GM21360 (cell line): ENCODE data around the gene NRXN3.

Experiments used
- ATAC-seq: cut with Tn5 transposase; IDR thresholded peaks from one replicate; pipeline ENCODE4 v1.9.1; 2021; ENCODE audit warnings: mild to moderate bottlenecking, moderate library complexity; ENCODE audit not compliant: unreplicated experiment

The NRXN3 gene

DNA sequence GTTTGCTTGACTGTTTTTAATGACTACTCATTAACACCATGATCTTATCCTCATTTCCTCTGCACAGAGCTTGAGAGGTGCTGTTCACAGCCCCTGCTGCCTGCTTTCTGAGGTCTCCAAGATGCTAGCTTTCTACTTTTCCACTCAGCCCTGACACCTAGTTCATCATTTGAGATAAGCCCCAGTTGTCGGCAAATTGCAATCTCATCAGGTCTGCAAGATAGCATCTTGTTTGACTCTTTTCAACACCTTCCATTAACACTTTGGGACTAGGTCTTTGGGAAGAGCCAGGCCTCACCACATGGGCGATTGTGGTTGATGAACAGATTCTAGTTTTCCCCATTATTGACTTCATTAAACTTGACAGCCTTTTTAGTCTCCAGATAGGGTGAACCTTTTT is 1136.4 kb downstream of the NRXN3 start:
- no peak for ATAC-seq

DNA sequence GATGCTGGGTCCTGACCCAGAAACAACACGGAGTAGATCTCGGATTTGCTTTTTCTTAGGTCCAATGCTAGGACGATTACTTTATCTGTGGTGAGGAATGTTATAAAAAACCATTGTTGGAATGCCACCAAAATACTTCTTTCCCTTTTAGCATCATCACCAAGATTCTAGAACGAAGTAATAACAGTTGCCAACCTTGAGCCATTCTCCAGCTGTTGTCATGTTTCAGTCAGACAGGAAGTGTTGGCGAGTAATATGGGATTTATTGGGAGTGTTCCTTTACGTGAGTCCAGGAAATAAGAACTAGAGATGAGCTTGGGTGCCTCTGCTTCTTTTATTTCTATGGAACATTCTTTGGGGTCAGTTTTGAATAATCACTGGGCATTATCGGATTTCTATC is 1148.2 kb downstream of the NRXN3 start:
- no peak for ATAC-seq

DNA sequence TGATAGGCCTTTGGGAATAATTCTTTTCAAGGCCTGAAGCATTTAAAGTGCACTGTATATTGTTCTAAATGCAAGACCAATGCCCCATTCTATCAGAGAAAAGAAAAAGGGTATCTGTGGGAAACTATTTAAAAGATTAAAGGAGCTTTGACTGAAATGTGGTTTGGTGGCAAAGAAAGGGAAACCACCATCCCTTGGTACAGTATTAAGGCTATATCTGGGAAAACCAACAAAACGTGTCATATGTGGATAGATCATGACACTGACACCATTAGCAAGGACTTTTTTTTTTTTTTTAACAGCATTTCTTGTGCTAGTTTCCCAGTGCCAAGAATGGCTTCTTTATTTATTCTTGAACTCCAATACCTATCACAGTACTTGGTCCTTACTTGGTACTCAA is 1150.4 kb downstream of the NRXN3 start:
- ATAC-seq: no peak

DNA sequence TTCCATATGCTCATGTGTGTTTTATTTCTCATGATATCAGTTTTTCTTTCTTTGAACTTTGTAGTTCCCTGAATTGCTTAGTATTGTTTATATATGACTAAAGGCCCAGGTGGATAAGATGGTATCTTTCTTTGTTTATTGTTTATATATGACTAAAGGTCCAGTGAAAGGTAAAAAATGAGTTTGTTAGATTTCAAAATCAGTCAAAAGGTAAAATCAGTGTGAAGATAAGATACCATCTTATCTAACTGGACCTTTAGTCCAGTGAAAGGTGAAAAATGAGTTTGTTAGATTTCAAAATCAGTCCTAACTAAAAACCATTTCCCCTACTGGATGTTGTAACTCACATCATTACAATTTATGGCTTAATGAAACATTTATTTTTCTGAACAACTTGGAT is 1150.9 kb downstream of the NRXN3 start:
- ATAC-seq: no peak

DNA sequence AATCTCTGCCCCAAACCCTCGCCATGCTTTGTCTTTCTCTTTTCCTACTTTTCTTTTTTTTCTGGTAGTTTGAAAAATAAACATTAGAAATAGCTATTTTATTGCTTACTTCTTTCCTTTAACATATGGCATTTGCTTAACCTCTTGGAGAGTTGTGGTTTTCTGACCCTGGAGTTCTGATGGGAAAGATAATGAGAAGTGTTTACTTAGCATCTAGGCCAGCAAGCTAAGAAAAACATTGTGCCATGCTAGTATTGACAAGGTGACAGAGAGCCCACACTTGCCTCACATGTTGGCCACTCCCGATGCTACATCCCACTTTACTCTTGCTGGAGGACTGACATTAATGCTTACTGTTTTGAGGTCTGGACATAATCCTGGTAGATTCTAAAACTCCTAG is 1154.9 kb downstream of the NRXN3 start:
- no peak for ATAC-seq

DNA sequence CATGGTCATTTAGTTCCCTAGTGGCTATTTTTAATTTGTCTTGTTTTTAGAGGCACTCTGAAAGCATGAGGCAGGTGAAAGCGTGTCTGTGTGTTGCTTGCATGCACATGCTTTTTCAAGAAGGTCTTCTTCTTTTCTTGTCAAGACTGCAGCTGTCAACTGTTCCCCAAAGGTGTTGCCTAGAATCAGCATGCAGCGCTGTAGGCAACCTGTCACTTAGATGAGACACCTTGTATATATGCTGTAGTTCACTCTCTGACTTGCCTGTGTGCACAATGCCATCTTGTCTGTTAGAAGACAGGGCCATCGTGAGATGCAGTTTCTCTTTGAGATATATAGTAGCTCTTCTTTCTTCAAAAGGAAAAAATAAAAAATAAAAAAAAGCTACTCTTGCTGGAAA is 1155.4 kb downstream of the NRXN3 start:
- ATAC-seq: no peak

DNA sequence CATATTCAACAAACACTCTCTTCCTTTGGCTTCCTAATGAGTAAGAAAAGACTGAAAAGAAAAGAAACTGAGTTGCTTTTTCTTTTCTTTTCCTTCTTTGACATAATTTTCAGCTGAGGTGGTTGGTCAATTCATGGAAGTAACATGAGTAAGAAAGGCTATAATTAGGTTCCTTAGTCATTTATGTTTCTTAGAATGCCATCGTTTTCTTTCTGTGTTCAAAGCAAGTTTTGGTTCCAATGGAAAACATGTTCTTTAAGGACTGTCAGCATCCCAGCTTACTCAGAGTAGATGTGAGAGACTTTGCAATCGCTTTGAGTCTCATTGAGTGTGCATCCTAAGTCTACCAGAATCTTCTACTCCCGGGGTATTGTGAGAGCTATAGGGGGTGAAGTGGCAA is 1158.7 kb downstream of the NRXN3 start:
- ATAC-seq: no peak

DNA sequence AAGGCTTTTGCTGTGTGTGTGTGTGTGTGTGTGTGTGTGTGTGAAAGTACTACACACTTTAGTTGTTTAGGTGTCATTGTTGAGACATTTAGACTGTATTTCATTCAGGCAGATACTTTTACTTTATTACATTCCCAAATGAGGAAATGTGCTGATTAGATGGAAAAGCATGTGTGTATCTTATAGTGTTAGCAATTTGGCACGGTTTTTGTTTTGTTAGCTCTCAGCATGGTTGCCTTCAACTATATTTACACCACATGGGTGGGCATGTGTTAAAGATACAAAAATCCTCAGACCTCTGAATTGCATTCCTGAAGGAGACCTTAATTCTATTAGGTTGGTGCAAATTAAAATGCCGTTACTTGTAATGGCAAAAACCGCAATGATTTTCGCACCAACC is 1161.7 kb downstream of the NRXN3 start:
- ATAC-seq: no peak

DNA sequence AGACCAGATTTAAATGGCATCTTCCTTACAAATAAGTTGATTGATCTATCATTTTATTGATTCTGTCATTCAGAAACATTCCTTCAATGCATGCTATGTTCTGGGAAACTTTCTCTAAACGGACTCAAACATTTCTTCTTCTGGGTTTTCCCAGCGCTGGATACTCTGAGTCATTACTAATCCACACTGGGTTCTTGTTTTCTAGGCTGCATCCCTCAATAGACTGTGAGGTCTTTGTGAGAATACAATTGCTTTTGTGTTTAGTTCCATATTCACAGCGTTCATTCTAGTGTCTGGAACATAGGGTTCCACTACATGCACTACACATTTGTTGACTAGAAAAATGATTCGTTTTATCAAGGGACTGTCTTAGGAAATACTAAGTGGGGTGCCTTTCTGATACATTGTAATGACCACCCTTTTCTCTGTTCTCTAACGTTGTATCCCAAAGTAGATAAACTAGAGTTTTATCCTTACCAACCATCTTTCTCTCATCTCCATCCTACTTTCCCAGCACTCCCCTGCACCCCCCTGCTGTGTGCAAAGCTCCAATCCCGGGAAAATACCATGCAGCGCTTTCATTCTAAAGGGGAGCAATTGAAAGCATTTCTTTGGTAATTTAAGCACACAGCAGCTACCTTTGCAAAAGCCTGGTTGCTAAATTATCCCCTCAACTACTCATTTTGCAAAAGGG is 1162.5 kb downstream of the NRXN3 start:
- no peak for ATAC-seq

DNA sequence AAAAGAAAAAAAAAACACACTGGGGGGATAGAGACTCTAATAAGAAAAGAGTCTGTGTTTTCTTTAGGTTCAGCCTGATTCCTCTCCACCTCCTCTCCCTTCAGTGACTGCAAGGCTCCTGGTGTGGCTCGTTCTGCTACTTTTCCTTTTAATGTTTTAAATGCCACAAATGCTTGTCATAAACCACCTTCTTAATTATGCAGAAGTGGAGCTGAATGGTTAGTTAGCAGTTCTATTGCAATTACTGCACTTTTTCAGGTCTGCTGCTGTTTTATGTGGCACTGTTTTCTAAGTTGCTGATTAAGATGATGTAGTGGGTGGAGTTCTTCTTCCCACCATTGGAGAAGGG is 1163.0 kb downstream of the NRXN3 start:
- no peak for ATAC-seq

DNA sequence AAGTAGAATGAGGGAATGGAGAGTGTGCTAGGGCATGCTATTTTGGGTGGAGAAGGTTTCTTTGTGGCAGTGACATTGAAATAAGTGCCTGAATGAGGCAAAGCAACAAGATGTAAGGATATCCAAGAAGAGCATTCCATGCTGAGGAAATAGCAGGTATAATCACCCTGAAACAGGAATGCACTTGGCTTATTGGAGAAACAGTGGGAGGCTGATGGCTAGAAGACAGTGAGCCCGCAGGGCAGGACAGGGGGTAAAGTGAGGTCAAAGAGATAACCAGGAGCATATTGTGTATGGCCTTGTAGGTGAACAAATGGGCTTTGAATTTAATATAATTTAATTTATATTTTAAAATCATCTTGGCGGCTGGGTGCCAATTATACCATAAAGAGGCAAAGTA is 1164.1 kb downstream of the NRXN3 start:
- no peak for ATAC-seq

DNA sequence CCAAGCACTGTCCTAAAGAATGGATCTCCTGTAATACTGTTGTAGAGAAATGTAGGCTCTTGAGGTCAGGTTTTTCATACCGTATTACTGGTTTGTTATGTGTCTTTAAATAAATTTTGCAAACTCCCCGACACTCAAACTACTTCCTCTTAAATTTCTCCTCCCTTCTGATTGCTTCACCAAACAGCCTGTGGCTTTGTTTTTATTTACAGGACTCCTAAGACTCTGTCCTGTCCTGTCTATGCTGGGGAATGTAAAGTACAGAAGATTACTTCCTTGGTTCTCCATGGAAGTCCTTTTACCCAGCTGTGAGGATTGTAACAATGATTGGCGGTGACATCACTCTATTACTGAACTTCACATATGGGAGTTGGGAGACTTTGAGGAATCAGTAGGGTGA is 1167.6 kb downstream of the NRXN3 start:
- ATAC-seq: no peak

DNA sequence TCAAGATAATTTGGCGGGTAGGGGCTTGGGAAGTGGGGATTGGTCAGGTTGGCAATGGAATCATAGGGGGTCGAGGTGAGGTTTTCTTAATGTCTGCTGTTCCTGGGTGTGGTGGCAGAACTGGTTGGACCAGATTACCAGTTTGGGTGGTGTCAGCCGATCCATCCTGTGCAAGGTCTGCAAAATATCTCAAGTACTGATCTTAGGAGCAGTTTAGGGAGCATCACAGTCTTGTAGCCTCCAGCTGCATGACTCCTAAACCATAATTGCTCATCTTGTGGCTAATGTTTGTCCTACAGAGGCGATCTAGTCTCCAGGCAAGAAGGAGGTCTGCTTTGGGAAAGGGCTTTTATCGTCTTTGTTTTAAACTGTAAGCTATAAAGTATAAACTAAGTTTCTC is 1172.8 kb downstream of the NRXN3 start:
- ATAC-seq: no peak

DNA sequence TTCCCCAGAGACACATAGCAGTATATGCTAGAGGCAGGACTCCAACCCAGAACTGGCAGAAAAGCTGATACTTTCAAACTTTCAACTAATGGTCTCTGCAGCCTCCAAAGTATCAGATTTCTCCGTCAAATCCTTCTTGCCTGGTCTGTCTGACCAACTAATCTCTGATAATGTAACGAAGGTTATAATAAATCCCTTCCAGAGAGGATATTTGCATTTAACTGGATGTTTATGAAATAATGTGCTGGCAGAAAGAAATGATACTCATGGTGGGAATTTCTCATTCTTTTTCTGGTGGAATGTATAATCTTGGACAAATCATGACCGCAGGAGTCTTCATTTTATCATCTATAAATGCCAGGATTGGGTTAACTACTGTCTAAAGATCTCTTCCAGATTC is 1180.8 kb downstream of the NRXN3 start:
- ATAC-seq: no peak

DNA sequence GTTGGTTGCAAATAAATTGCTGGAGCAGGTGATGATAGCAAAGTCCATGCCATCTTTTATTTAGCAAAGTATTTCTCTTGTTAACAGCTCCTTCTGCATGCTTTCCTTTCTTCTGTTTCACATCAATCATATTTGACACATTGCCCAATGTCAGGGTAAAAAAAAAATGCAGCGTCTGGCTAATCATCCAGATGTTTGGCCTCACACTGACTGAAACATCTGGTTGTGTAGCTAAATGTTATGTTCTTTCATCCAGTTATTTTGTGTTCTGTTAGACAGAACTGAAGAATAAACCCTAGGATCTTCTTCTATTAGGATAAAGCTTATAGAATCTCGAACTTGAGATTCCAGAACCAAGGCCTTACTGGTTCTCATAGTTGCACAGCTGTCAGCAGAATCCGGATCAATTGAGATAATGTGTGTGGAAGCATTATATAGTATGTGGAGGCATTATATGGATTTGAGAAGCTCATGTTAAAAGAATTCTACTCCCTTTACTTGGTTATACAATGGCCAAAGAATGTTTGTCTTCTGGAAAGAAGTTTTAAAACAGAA is 1182.0 kb downstream of the NRXN3 start:
- ATAC-seq: no peak

DNA sequence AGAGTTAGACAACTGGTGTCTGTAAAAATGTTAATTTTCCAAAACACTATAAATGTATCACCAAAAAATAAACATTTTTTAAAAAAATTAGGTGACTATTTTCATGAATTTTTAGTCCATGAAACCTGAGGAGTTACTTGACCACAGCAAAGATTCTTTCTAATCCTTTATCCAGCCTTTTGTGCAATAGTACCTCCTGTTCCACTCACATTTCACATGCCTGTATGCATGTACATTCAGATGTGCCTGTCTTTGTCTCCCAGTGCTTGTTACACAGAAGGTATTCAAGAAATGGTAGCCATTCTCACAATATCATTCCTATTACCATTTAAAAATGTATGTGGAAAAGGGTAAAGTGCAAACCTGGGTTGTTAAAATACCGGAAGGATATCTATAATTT is 1184.2 kb downstream of the NRXN3 start:
- no peak for ATAC-seq

DNA sequence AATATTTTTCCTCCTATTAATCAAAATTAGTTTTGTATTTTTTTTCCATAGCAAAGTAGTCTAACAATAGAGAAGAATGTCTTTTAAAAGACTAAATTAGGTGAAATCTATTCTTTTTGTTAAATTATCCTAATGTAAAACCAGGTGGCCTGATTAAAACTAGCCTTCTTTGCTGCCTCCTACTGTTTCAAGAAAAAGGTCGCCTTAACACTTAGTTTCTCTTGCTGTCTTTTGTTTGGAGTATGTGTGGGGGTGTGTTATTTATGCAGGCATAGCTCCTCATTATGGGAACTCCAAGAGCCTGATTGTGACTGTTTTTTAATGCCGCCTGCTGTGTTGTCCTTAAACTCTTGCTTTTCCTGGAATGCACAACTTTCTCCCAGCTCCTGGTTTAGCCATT is 1185.9 kb downstream of the NRXN3 start:
- ATAC-seq: no peak

DNA sequence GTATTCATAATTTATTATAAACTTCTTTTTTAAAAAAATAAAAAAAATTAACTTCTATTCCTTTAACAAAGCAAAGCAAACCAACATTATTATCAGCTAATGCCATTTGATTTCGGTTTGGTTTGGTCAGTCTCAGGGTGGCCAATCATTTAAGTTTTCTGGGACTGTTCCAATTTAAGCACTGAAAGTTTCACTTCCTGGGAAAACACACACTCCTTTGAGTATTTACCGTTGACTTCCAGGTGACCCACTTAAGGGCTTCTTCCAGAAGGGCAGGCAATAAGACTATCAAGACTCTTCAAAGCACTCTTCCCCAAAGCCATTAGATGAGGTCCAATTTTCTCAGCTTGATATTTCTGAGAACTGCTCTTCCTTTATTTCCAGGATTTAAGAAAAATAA is 1187.1 kb downstream of the NRXN3 start:
- no peak for ATAC-seq

DNA sequence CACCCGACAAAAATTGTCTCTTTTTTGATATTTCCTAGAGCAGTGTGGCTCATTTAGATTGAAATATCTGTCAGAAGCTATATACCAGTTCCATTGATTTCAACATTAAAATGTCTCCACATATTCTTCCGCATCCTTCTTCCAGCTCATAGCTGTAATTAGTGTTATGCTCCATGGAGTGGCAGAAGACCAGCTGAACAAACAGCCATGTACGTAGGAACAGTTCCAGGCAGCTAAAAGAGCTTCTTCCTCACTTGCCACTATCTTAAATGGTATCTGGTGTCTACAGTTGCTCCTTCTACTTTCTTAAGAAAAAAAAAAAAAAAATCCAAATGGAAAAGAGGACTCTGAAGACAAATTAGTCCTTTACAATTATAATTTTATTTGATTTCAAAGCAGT is 1193.1 kb downstream of the NRXN3 start:
- no peak for ATAC-seq

DNA sequence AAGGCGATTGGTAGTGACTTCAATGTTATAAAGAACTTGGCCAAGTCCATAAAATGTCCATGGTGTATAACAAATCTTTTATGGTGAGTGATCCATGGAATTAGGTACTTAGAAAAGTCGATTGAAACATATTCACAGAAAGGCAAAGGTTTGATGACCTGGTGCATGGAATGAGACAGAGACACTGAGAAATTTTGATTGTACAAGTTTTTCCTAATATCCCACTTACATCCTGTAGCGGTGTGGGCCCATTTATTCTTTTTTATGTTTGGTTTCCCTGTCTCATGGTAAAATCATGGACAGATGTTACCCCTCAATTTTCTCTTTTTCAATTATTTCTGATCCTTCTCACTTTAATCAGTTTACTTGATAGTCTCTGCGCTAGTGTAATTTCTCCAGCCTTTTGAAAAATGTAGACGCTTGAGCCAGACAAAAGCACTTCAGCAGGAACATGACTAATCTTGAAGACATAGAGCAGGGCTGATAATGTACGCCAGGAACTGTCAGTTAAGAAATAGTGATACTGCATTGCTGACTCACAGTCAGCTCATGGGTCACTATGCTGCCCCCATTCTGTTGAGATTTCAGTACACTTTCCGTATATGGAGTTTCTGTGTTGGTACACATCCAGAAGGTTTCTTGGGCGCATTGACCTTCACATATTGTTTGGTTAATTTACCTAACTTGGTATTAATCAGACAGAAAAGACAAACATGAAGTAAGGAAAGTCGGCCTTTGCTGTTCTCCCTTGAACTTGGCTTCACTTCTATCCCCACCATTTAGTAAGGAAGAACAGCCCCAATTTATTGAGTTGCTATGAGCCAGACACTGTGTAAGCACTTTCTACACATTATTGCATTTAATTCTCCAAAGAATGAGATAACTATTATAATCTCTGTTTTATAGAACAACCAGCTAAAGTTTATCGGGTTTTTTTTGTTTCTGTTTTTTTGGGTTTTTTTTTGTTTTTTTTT is 1199.5 kb downstream of the NRXN3 start:
- ATAC-seq: no peak

DNA sequence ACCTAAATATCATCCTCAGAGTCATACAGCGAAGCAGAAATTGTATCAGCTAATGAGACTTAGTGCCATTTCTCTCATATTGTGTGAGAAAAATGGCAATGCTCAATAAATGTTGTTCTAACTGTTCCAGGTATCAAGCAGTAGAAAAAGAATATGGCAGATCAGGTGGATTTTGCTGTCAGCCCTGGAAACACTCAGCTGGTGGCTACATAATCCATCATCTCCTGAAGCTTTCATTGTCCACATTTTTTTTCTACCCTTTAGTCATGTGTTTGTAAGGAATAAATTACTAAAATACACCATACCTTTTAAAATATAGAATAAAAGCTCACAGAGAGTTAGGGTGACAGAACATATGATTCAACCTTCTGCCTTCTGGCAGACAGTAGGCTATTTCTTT is 1200.8 kb downstream of the NRXN3 start:
- ATAC-seq: no peak

DNA sequence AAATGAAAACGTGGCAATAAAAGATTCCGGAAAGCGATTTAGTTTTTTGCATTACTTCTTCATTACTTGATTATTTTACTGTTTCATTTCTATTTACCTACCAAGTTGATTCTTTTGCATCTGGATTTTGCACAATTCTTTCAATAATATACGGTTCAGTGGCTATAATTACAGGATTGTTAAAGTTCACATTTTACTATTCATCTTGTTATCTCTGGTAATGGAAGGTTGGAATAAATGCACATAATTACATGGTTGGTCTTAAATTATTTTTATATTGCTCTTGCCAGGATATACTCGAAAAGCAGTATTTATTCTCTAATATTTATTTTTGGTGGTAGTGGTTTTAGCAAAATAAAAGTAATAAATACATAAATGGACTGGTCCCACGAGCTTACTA is 1203.3 kb downstream of the NRXN3 start:
- ATAC-seq: no peak
